Transverse colon (tissue), 4 donors: ENCODE measurements around the gene BYSL.

Experiments
- CTCF ChIP-seq, 5 experiments: fragments of 200-600 bp in 3 of 5; fragments of 450-650 bp in 2 of 5; sonication (generic) in 3 of 5; IDR thresholded peaks; 1 replicate in 2 of 5; 2 replicates in 3 of 5; pipeline ENCODE4 v1.5.1; 2016 to 2017; ENCODE audit warnings: antibody characterized with exemption in 5 of 5, inconsistent platforms in 3 of 5, mild to moderate bottlenecking in 2 of 5, moderate library complexity in 1 of 5
- EP300 ChIP-seq: sonication (generic); formaldehyde crosslinking; IDR thresholded peaks from one replicate; pipeline ENCODE4 v1.6.1; 2017; ENCODE audit warnings: antibody characterized with exemption, low read depth
- POLR2A ChIP-seq: fragments of 450-650 bp; IDR thresholded peaks from one replicate; pipeline ENCODE4 v1.6.1; 2016; ENCODE audit warnings: antibody characterized with exemption, mild to moderate bottlenecking, moderate library complexity
- POLR2AphosphoS5 ChIP-seq, 3 donors: sonication (generic); formaldehyde crosslinking; IDR thresholded peaks; one replicate each; pipeline ENCODE4 v1.6.1; 2016; ENCODE audit warnings: antibody characterized with exemption in 3 of 3

GRCh38 chr6:41881506-41881905 is 39.8 kb upstream of the BYSL start:
- TF ChIP-seq CTCF (IDR thresholded peaks at IDR 0.05): no peak
- no peak for TF ChIP-seq POLR2AphosphoS5 (IDR thresholded peaks at IDR 0.05)
- TF ChIP-seq POLR2A: no peak
- no peak for TF ChIP-seq EP300
